ENCODE measurements around the gene UNC5A.

GRCh38 chr5:176779537-176779936 lies 30.8 kb upstream of the UNC5A start:
- TF ChIP-seq, protein P1, sequence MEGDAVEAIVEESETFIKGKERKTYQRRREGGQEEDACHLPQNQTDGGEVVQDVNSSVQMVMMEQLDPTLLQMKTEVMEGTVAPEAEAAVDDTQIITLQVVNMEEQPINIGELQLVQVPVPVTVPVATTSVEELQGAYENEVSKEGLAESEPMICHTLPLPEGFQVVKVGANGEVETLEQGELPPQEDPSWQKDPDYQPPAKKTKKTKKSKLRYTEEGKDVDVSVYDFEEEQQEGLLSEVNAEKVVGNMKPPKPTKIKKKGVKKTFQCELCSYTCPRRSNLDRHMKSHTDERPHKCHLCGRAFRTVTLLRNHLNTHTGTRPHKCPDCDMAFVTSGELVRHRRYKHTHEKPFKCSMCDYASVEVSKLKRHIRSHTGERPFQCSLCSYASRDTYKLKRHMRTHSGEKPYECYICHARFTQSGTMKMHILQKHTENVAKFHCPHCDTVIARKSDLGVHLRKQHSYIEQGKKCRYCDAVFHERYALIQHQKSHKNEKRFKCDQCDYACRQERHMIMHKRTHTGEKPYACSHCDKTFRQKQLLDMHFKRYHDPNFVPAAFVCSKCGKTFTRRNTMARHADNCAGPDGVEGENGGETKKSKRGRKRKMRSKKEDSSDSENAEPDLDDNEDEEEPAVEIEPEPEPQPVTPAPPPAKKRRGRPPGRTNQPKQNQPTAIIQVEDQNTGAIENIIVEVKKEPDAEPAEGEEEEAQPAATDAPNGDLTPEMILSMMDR (IDR thresholded peaks at IDR 0.05) = no peak
- TF ChIP-seq POLR2A (IDR thresholded peaks at IDR 0.05) = no peak

Measured in uterus (tissue), 2 donors.